Spleen (tissue), 11 donors: ENCODE results near the gene TMEM186. TPM values are rescaled to one million over a fixed set of nuclear protein-coding genes. Genes with fewer than 3 reads are reported as not detected.
A peak's percentile ranks its signal among the peaks of the same experiment; 100 is the strongest.
"Not testable (repeated sequence)": the region's sequence is repeated elsewhere in the genome, so short reads cannot be mapped to it uniquely, and the experiment has no call there.

ENCODE experiments used
- DNase-seq: peaks from one replicate; pipeline ENCODE4 v3.0.0-alpha.2; 2020
- H3K27ac ChIP-seq, 8 donors: fragments of 200-600 bp; sonication (generic) in 7 of 8; 1 replicate in 4 of 8; 2 replicates in 4 of 8; pipeline versions ENCODE4 v1.5.0 to v1.8.0; 2016 to 2021; ENCODE audit warnings: inconsistent platforms in 4 of 8, mild to moderate bottlenecking in 4 of 8, moderate library complexity in 1 of 8
- H3K27me3 ChIP-seq, 7 donors: fragments of 200-600 bp; sonication (generic) in 6 of 7; replicated peaks in 1 of 7; 1 replicate in 4 of 7; 2 replicates in 3 of 7; pipeline versions ENCODE4 v1.5.0 to v1.8.0; 2016 to 2021; ENCODE audit warnings: inconsistent platforms in 3 of 7, mild to moderate bottlenecking in 1 of 7
- H3K36me3 ChIP-seq, 6 donors: fragments of 200-600 bp; sonication (generic) in 5 of 6; 1 replicate in 4 of 6; 2 replicates in 2 of 6; pipeline versions ENCODE4 v1.5.0 to v1.8.0; 2016 to 2021; ENCODE audit warnings: inconsistent platforms in 2 of 6
- H3K4me1 ChIP-seq, 6 donors: fragments of 200-600 bp; sonication (generic) in 5 of 6; 1 replicate in 3 of 6; 2 replicates in 3 of 6; pipeline versions ENCODE4 v1.5.0 to v1.8.0; 2016 to 2021; ENCODE audit warnings: inconsistent platforms in 3 of 6
- H3K4me3 ChIP-seq, 8 donors: fragments of 200-600 bp; sonication (generic) in 7 of 8; 1 replicate in 4 of 8; 2 replicates in 4 of 8; pipeline versions ENCODE4 v1.5.0 to v1.8.0; 2016 to 2021; ENCODE audit warnings: inconsistent platforms in 4 of 8, mild to moderate bottlenecking in 4 of 8, moderate library complexity in 2 of 8
- H3K9me3 ChIP-seq, 8 donors: fragments of 200-600 bp; sonication (generic) in 7 of 8; 1 replicate in 4 of 8; 2 replicates in 4 of 8; pipeline versions ENCODE4 v1.5.0 to v1.8.0; 2016 to 2021; ENCODE audit warnings: inconsistent platforms in 4 of 8
- CTCF ChIP-seq, 11 experiments: fragments of 200-600 bp in 7 of 11; fragments of 450-650 bp in 4 of 11; sonication (generic) in 4 of 11; IDR thresholded peaks in 8 of 11; conservative IDR thresholded peaks in 3 of 11; 1 replicate in 7 of 11; 2 replicates in 4 of 11; pipeline versions ENCODE4 v1.4.0 to v1.8.0; 2016 to 2021; ENCODE audit warnings: antibody characterized with exemption in 11 of 11, inconsistent platforms in 4 of 11, mild to moderate bottlenecking in 1 of 11
- POLR2A ChIP-seq, 3 donors: fragments of 450-650 bp; IDR thresholded peaks; one replicate each; pipeline ENCODE4 v1.5.1; 2017; ENCODE audit warnings: antibody characterized with exemption in 3 of 3, mild to moderate bottlenecking in 1 of 3
- POLR2AphosphoS5 ChIP-seq, 3 donors: sonication (generic); formaldehyde crosslinking; IDR thresholded peaks; one replicate each; pipeline ENCODE4 v1.5.1; 2017; ENCODE audit warnings: antibody characterized with exemption in 3 of 3
- WGBS, 5 donors: extraction: QIAGEN DNeasy Blood & Tissue Kit in 3 of 5; methylation state at CpG; one replicate each; pipeline versions ENCODE4 v1.1.5 to v1.1.7; 2013 to 2018; 5-methylcytosine and 5-hydroxymethylcytosine counted together
- intact Hi-C: fragments of 100-400 bp; cut with DNase I; formaldehyde crosslinking; loops from one replicate; pipeline ENCODE4 v1.15.0; 2023; ENCODE audit warnings: low total_unique reads
- polyA plus RNA-seq, 3 donors: library from polyadenylated mRNA; stranded (reverse); fragments of 200-250 nt; gene quantifications; one replicate each; pipeline ENCODE4 v1.2.1, GENCODE V29; 2013
- total RNA-seq, 7 donors: library from RNA; depleted of rRNA in 3 of 7; stranded (reverse); fragments of >200 nt in 3 of 7; fragmentation: NEBNext Ultra II Directional in 4 of 7; extraction: Animal tissue kit (Norgen Biotek cat#: 25700) in 4 of 7; gene quantifications; one replicate each; pipeline versions ENCODE4 v1.1.0 to v1.2.1, GENCODE V29; 2016 to 2021
- donor health status: healthy with polysubstance abuse.
- donor health status: DM: no; HTN: no; CAD: no; lungs with moderate emphysema.
- donor health status: DM: no; HTN: no; CAD: no.
- donor health status: Bipolar disorder and iron deficiency.
- donor health status: healthy.
- donor health status: DM: no; HTN: no; CAD: no.
- donor health status: DM: yes; HTN: yes; CAD: no.

TMEM186 gene
- total and polyA plus RNA-seq, 10 donors = 5.8 to 13.3 (median 8.7) TPM

DNA sequence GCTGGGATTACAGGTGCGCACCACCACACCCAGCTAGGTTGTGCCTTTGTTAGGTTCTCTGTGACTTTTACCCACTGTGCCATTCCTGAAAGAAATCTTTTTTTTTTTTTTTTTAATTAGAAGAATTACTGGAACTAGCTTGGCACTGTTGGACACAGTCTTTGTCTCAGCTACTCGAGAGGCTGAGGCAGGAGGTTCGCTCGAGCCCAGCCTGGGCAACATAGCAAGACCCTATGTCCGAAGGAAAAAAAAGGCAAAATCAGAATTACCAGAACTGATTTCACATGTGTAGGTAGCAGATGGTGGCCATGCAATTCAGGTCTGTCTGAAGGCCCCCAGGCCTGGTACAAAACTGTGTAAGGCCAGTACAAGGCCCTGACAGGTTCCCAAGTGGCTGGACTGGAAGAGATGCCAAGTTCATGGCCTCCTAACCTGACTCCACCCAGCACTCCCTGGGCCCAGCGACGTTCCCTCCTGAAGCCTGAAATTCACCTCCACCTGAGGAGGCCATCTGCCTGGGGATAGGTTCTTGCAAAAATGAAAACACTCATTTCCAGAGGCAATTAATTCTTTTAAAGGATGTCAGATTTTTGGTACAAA, 48.4 kb upstream of the TMEM186 start:
- Histone ChIP-seq H3K9me3 (no peaks in the 10 kb centered on the region), H3K36me3 (peaks cover 0 to 45% (median 25%) of the 10 kb centered on the region in 6 donors), H3K4me1 (peaks cover 14 to 22% (median 19%) of the 10 kb centered on the region in 6 donors), H3K4me3 (no peak overlapping the region), H3K27me3 (no peaks in the 10 kb centered on the region), H3K27ac (no peak overlapping the region)
- DNase-seq = peak; percentile 45
- 90 to 97% (median 94%) methylated on average over 7 of the region's 7 CpGs for WGBS, 5 donors
- intact Hi-C loops = no loop called here
- TF ChIP-seq CTCF (IDR thresholded peaks at IDR 0.05 in 8 of 11, conservative IDR thresholded peaks at IDR 0.05 in 3 of 11) (no peak), POLR2A (IDR thresholded peaks at IDR 0.05) (no peak), POLR2AphosphoS5 (IDR thresholded peaks at IDR 0.05) (no peak)

GRCh38 chr16:8843296-8843695, 45.9 kb upstream of the TMEM186 start:
- peak; percentile 38 for DNase-seq
- intact Hi-C loops, H3K9me3 ChIP-seq, H3K4me3 ChIP-seq, H3K27me3 ChIP-seq, H3K4me1 ChIP-seq, H3K27ac ChIP-seq: not testable (repeated sequence)
- 73 to 96% (median 85%) methylated on average over 9 to 12 of the region's 12 CpGs for WGBS, 5 donors
- peaks cover 0 to 20% (median 7%) of the 10 kb centered on the region in 6 donors for H3K36me3 ChIP-seq

DNA sequence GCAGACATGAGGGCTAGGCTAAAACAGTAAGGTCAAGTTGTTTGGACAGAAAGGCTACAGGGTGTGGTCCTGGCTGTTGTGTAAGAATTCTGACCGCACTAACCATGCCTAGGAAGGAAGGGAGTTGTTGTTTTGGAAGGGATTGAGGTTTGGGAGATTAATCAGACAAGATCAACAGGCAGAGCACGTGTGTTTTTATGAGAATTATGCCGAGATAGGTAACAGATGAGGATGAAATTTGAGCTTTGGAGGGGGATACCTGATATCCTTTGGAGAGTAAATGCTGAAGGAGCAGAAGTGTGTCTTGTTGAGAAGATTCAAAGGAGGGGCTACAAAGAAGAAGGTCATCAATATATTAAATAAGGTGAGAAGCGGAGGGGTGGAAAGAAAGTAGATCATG, 44.6 kb upstream of the TMEM186 start:
- intact Hi-C loops, H3K4me3 ChIP-seq, H3K4me1 ChIP-seq, H3K27me3 ChIP-seq, DNase-seq, H3K9me3 ChIP-seq, H3K36me3 ChIP-seq: not testable (repeated sequence)
- H3K27ac ChIP-seq = peak overlapping the region in 1 of 8 donors; percentile 31
- 55 to 77% (median 66%) methylated on average over 4 of the region's 4 CpGs for WGBS, 5 donors

- H3K4me3 ChIP-seq, DNase-seq, H3K4me1 ChIP-seq, intact Hi-C loops, H3K36me3 ChIP-seq, H3K27ac ChIP-seq, H3K27me3 ChIP-seq, H3K9me3 ChIP-seq: not testable (repeated sequence)
- 92 to 95% (median 93%) methylated on average over 15 of the region's 15 CpGs for WGBS, 5 donors
These were observed 40.2 kb upstream of the TMEM186 start for GRCh38 chr16:8837594-8837993.

GRCh38 chr16:8836797-8837196, 39.4 kb upstream of the TMEM186 start:
- H3K27ac ChIP-seq, intact Hi-C loops, H3K9me3 ChIP-seq, DNase-seq, H3K27me3 ChIP-seq, H3K4me3 ChIP-seq: not testable (repeated sequence)
- peaks cover 0 to 12% (median 3%) of the 10 kb centered on the region in 6 donors for H3K36me3 ChIP-seq
- H3K4me1 ChIP-seq = peaks cover 0 to 10% (median 2%) of the 10 kb centered on the region in 6 donors
- WGBS, 5 donors = 89 to 96% (median 93%) methylated on average over 7 of the region's 7 CpGs

GRCh38 chr16:8832717-8833105, 35.3 kb upstream of the TMEM186 start:
- no peak overlapping the region for H3K4me3 ChIP-seq
- 55 to 86% (median 77%) methylated on average over 15 to 16 of the region's 16 CpGs for WGBS, 5 donors
- peak overlapping the region in 1 of 8 donors; percentile 38 for H3K27ac ChIP-seq
- TF ChIP-seq POLR2A (IDR thresholded peaks at IDR 0.05) (no peak), CTCF (IDR thresholded peaks at IDR 0.05 in 8 of 11, conservative IDR thresholded peaks at IDR 0.05 in 3 of 11) (no peak), POLR2AphosphoS5 (IDR thresholded peaks at IDR 0.05) (no peak)
- intact Hi-C loops = no loop called here
- H3K4me1 ChIP-seq = peaks cover 0 to 10% (median 2%) of the 10 kb centered on the region in 6 donors
- DNase-seq = no peak
- no peaks in the 10 kb centered on the region for H3K27me3 ChIP-seq
- no peaks in the 10 kb centered on the region for H3K9me3 ChIP-seq
- H3K36me3 ChIP-seq = peaks cover 0 to 47% (median 14%) of the 10 kb centered on the region in 6 donors
